GM21723 (cell line): ENCODE measurements around the gene GAK.
"Not testable (repeated sequence)": the region's sequence is repeated elsewhere in the genome, so short reads cannot be mapped to it uniquely, and the experiment has no call there.

Experiments
- ATAC-seq: cut with Tn5 transposase; IDR thresholded peaks from one replicate; pipeline ENCODE4 v1.9.1; 2021; ENCODE audit warnings: mild to moderate bottlenecking, moderate library complexity; ENCODE audit not compliant: unreplicated experiment

GAK gene

DNA sequence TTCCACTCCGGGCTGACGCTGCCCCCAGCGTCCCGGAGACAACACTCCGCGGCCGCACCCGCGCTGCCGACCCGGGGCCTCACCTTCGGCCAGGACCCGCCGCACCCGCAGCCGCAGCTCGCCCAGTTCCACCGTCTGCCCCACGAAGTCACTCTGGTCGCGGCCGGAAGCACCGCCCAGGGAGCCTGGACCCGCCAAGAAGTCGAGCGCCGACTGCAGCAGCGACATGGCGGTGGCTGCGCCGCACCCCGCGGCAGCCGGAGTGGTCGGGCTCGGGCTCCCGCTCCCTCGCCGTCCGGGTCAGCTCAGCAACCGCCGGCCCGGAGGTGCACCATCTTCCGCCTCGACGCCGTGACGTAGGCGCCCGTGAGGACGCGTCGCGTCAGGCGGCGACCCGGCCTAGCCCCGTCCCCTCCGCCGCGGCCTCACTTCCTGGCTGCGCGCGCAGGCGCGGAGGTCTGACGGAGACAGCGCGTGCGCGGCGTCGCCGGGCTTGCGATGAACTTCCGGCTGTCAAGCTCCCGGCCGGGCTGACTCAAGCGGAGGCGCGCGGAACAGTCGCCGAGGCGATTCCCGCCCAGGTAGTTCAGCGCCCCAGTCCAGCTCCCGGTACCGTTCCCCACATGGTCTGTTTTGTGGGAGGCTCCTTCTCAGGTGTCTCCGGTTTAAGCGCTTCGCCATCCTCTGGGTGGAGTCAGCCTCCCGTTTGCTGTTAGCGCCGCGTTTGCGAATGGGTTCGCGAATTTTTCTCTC, at the start of gene GAK, which contains the start of gene TMEM175:
Gene GAK, minus strand, starts transcription at position 357 of the 753 bp plus-strand sequence. Its CDS starts 129 bp downstream, at position 228.
Gene TMEM175, plus strand, starts transcription at position 501 of the 753 bp plus-strand sequence. CDS start 15,280 bp downstream, outside the sequence.
- ATAC-seq = peak; percentile 87

DNA sequence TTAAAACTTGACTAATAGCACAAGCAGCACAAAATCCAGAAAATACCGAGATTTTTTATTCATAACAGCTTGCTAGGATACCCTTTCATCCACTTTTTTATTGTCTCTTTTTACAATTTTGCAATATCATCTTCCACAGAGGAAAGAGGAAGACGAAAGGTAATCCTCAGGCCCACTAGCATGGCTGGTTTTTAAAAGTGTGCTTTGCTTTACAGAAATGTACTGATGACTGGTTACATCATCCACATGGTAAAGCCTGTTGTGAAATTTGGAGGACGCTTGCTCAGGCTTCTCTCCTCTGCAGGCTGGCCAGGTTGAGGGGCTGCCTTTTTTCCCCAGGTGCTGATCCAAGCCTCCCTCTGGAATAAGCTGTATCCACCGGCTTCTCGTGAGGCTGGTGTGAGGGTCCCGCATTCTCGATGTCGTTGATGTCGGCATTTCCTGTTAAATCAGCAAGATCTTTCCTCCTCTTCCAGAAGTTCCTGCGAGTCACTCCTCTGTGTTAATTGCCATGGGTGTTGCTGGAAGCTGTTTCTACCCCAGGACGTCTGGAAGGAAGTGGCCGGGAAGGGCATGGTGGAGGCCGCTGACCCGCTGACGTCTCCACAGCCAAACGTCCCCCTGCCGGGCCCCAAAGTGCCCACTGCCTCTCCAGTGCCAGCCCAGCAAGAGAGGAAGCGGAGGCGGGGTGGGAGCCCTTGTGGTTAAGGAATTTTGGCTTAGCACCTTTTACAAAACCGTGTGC, 47.0 kb upstream of the GAK start:
- no peak for ATAC-seq

- not testable (repeated sequence) for ATAC-seq
Observed at GRCh38 chr4:976016-976415, 43.9 kb upstream of the GAK start.

DNA sequence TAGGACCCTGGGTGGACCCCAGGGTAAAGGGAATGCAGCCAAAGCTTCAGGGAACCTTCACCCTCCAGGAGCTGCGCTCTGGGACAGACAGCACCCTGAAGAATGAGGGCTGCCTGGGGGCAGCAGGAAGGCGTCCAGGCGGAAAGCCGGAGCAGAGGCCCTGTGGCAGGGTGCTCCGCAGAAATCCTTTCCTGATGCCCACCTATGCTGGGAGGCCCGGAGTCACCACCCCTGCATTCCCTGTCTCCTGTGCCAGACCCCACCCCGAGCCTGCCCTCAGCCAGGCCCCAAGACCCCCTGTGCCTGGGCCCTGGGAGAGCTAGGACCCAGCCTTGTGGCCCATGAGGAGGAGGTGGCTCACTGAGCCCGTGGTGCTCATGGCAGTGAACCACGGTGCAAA, 42.6 kb upstream of the GAK start:
- ATAC-seq = no peak

DNA sequence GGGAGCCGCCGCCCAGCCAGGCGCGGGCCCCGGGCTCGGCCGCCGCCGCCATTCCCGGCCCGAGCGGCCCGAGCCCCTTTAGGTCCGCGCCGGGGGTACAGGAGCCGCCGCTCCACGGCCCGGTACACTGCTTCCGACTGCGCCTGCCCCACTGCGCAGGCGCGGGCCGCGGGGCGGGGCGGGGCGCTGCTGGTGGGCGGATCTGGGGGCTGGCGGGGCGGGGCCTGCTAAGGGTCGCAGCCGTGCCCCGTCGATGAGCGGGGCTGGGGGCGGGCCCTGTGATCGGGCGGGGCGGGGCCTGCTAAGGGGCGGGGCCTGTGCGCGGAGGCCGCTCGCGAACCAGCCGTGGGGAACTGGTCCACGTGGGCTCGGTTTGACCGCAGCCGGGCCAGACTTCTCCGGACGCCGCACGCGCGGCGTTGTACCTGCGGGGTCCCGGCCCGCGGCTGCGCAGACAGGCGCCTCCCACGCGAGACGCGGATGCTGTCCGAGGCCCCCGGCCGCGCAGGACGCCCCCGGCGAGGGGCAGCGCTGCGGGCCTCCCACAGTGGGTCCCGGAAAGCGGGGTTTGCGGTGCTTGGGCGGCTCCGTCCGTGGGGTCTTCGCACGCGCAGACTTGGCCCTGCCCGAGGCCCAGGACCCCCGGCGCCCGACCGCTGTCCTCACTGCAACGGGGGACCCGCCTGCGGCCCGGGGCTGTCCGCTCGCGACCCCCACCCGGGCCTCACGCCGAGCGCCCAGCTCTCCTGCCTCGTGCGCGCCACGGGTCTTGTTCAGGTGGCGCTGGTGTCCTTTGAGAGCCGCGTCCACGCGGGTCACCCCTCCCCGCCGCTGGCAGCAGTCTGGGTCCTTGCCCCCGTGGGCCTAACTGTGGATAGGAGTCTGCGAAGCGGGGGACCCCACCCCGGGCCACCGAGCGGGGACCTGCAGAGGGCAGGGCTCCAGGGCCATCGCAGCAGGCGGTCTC, 41.6 kb upstream of the GAK start, which contains the start of gene DGKQ:
Gene DGKQ, minus strand, starts transcription at position 139 of the 967 bp plus-strand sequence. Its CDS starts 87 bp downstream, at position 52.
- ATAC-seq = peak; percentile 57

DNA sequence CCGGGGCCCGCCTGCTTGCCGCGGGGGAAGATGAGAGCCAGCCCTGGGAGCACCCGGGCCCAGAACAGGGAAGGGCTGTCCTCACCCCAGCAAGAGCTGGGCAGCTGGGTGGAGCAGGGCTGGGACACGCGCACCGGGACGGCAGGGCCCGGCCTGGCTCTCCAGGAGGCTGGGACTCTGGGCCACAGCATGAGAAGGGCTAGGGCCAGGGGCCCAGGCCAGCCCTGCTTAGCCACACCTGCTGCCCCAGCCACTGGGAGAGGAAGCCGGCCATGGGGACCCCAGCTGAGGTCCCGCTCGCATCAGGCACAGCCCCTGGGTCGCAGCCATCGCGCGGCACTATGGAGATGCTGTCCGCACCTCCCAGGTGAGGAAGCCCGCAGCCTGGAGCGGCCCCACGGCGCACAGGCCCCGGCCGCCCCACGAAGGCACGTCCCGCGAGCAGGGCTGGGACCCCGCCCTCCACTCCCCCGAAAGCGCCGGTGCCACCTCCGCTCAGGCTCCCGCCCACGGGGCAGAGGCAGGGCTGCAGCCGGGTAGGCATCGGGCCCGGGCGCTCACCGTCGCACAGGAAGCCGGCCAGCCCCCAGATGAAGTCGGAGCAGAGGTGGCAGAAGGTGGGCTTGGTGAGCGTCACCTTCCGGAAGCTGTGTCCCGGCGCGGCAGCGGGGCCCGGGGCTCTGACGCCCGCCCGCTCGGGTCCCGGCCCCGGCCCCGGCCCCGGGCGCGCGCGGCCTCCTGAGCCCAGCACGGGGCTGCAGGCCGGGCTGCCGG, 40.7 kb upstream of the GAK start:
- ATAC-seq = peak; percentile 34

- ATAC-seq = no peak
Observed at GRCh38 chr4:971666-972500, 39.8 kb upstream of the GAK start.

- ATAC-seq = no peak
Observed at GRCh38 chr4:970854-971520, 38.9 kb upstream of the GAK start.

DNA sequence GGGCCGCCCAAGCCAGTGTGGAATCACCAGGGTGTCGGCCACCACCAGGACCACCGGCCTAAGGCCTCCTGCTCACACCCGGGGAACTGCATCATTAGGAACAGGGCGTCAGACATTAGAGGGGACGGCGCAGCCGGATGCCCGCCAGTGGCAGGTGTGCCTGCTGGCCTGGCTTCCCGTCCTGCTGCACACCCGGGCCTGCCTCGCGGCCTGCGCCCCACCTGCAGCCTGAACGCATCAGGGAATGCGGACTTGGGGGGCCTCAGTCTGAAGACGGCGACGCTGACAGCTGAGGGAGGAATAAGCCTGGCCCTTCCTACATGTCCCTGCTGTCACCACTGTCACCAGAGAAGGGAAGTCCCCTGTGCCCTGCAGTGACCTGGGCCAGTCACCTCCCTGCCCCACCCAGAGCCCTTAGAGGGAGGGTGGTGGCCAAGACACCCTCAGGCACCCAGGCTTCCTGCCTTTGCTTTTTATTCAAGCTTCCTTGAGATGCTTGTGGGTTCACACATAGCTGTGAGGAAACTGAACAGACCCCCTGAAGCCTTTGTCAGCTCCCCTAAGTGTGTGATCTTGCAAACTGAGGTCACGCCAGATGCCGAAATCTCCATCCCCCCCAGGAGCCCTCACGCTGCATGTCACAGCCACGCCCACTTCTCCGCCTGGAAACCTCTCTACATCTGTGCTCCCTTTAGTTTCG, 38.1 kb upstream of the GAK start:
- ATAC-seq = no peak

- ATAC-seq = no peak
Observed at GRCh38 chr4:968621-969394, 36.7 kb upstream of the GAK start.

DNA sequence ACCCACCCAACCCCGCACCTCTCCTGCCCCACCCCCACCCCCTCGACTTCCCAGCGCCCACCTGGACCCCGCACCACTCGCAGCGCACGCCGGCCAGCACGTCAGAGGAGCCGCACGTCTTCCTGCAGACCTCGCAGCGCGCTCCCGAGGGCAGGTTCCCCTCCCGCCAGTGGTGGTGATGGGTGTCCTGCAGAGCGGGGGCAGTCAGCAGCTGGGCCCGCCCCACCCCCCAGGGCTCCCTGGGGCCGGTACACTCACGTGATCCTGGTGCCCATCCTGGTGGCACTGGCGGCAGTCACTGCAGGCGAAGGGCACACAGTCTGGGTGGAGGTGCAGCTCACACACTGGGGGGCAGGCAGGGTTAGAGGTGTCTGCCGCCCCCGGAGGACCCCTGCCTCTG, 36.1 kb upstream of the GAK start:
- ATAC-seq = no peak

GRCh38 chr4:967113-968104, 35.3 kb upstream of the GAK start:
- no peak for ATAC-seq

DNA sequence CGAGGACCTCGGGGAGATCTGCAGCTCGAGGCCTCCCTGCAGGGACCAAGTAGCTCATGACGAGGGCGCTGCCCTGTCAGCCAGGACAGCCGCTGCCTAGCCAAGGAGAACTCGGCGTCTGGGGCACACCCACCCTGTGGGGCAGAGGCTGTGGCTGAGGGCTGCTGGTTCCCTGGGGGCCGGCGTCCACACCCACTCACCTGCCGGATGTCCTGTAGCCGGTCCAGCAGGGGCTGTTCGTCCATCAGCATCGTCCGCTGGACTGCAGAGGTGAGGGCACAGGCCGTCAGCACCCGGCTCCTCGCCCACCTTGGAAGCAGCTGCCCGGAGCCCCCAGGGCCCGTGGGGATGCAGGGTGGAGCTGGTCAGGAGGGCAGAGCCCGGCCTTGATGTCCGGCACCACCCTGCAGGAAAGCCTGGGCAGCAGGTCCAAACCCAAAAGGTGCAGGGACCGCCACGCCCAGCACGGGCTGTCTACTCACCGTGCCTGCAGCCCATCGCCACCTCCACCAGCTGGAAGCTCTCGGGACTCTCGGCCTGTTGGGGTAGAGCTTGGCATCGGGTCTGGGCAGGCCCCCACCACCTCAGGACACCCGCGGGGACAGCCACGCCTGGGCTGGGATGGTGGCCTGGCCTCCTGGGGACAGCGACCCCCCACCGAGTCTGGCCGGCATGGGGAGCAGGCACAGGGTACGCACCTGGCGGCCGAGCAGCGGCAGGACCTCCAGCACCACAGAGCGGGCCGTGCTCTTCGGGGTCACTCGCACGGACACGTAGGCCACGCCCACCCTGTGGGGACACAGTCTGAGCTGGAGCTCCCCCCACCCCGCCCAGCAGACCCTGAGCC, 34.4 kb upstream of the GAK start:
- no peak for ATAC-seq

DNA sequence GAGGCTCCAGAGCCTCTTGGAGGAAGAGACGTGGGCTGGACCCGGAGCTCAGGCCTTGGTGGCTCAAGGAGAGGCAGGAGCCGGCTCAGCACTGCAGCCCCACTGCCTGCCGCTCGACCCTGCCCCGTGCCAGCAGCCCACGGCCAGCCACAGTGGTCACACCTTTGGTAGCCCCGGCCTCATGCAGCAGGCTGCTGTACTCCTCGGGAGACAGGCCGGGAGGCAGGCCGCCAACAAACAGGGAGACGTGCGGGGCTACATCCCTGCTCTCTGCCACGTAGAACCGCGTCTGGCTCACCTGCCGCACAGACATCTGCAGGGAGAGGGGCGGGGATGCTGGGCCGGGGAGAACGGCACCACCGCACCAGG, 33.6 kb upstream of the GAK start:
- no peak for ATAC-seq

DNA sequence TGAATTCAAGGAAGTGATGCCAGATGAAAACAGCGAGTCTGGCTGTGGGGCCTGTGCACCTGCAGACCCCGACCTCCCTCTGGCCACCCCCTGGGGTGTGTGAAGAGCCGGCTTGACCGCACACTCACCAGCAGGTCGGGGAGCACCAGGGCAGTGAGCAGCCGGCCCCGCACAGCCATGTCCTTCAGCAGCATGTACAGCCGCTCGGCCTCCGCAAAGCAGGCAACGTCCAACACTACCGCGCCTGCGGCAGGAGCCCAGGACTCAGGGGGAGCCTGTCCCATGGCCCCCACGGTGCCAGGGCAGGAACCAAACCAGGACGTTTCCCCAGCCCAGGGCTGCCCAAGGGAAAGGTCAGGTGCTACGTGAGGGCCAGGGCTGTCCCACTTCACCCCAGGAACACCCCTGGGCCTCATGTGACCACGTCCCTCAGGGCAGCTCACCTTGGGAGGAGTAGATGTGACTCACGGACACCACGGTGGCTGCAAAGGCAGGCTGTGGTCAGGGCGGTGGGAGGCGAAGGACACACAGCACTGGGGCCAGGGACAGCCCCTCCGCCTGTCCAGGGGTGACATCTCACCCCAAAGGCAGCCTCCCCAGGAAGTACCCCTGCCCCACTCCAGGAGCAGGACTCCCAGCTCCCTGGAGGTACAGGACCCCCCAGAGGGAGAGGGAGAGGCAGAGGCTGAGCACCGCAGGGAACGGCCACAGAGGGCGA, 33.1 kb upstream of the GAK start:
- ATAC-seq = no peak
